DND-41 (cell line): Measurements from ENCODE around the gene ASIC5.

ENCODE experiments used
- ATAC-seq: fragments of 200-7000 bp; cut with Tn5 transposase; 3 replicates; pipeline ENCODE4 v1.9.1; 2021; ENCODE audit warnings: low read depth; ENCODE audit not compliant: insufficient read depth
- DNase-seq: peaks from one replicate; pipeline ENCODE4 v3.0.0-alpha.2; 2020
- H2AFZ ChIP-seq: 2 replicates; pipeline ENCODE4 v1.6.0; 2012; ENCODE audit warnings: low read depth, low read length
- H3K27ac ChIP-seq: 2 replicates; pipeline ENCODE4 v1.5.1; 2012; ENCODE audit warnings: low read length, inconsistent platforms
- H3K27me3 ChIP-seq: fragments of 200-600 bp; sonication (generic); 2 replicates; pipeline ENCODE4 v1.6.0; 2012; ENCODE audit warnings: low read length, mild to moderate bottlenecking, inconsistent platforms; ENCODE audit not compliant: insufficient read depth, poor library complexity
- H3K36me3 ChIP-seq: 2 replicates; pipeline ENCODE4 v1.5.1; 2012; ENCODE audit warnings: low read length, inconsistent platforms; ENCODE audit not compliant: insufficient read depth
- H3K4me1 ChIP-seq: 2 replicates; pipeline ENCODE4 v1.5.1; 2012; ENCODE audit warnings: mild to moderate bottlenecking, low read length; ENCODE audit not compliant: insufficient read depth
- H3K4me2 ChIP-seq: 2 replicates; pipeline ENCODE4 v1.6.0; 2012; ENCODE audit warnings: mild to moderate bottlenecking, moderate library complexity, low read length, inconsistent platforms; ENCODE audit not compliant: insufficient read depth
- H3K4me3 ChIP-seq, 2 experiments: fragments of 200-600 bp in 1 of 2; shearing (Covaris generic) in 1 of 2; 2 replicates each; pipeline ENCODE4 v1.5.1; 2012 to 2016; ENCODE audit warnings: inconsistent platforms in 2 of 2, low read length in 2 of 2, mild to moderate bottlenecking in 2 of 2, low read depth in 1 of 2, moderate library complexity in 1 of 2
- H3K79me2 ChIP-seq: 2 replicates; pipeline ENCODE4 v1.6.0; 2012; ENCODE audit warnings: low read length, inconsistent platforms; ENCODE audit not compliant: insufficient read depth
- H3K9ac ChIP-seq: 2 replicates; pipeline ENCODE4 v1.6.0; 2012; ENCODE audit warnings: low read depth, mild to moderate bottlenecking, inconsistent platforms, low read length, moderate library complexity
- H3K9me3 ChIP-seq: 2 replicates; pipeline ENCODE4 v1.5.1; 2012; ENCODE audit warnings: low read length, moderate library complexity, mild to moderate bottlenecking, inconsistent platforms; ENCODE audit not compliant: insufficient read depth, severe bottlenecking
- H4K20me1 ChIP-seq: 2 replicates; pipeline ENCODE4 v1.6.0; 2012; ENCODE audit warnings: low read length; ENCODE audit not compliant: insufficient read depth
- EZH2 ChIP-seq: IDR thresholded peaks from 3 replicates; pipeline ENCODE4 v1.6.1; 2012; ENCODE audit warnings: borderline replicate concordance, low read depth, mild to moderate bottlenecking, moderate library complexity, low read length, inconsistent platforms; ENCODE audit not compliant: severe bottlenecking
- TF ChIP-seq, protein P1 (sequence below): IDR thresholded peaks from 2 replicates; pipeline ENCODE4 v1.5.1; 2012; ENCODE audit warnings: borderline replicate concordance, low read length, moderate library complexity, mild to moderate bottlenecking; ENCODE audit not compliant: poor library complexity, severe bottlenecking; ENCODE audit errors: extremely low read depth

ASIC5 gene

DNA sequence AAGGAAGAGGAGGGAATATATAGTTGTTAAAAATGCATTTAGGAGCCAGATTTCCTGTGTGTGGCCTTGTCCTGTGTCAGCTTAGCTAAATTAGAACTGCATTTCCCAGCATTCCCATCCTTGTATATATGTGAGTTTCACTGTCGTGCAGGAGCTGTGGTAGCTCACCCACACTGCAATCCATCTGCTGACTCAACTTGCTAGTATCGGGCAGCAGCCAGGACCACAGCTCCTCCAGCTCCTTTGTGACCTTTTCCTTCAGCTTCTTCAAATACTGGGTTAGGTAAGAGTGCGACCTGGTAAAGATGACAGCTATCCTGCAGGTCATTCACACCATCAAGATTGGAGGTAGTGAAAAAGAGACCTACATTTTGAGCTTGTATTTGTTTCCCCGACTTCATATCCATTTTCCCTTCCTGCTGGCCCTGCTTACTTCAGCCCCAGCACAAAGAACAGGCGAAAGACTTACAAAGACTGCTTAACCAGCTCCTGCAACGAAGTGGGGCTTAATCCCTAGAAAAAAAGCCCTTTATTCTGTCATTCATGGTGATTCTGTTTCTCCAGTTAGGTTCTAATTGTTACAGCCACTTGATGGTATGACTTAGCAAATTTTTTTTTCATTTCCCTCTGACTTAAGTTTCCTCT, 11.4 kb downstream of the ASIC5 start:
- Histone ChIP-seq H3K4me1 (no peaks in the 10 kb centered on the region), H4K20me1 (no peaks in the 10 kb centered on the region), H3K36me3 (no peaks in the 10 kb centered on the region), H3K4me2 (no peak overlapping the region), H3K9me3 (no peaks in the 10 kb centered on the region), H3K9ac (no peak overlapping the region), H2AFZ (no peak overlapping the region), H3K27me3 (peaks cover 8% of the 10 kb centered on the region), H3K4me3 (no peak overlapping the region), H3K79me2 (no peaks in the 10 kb centered on the region), H3K27ac (no peak overlapping the region)
- DNase-seq = no peak
- TF ChIP-seq EZH2 = no peak
- TF ChIP-seq, protein P1, sequence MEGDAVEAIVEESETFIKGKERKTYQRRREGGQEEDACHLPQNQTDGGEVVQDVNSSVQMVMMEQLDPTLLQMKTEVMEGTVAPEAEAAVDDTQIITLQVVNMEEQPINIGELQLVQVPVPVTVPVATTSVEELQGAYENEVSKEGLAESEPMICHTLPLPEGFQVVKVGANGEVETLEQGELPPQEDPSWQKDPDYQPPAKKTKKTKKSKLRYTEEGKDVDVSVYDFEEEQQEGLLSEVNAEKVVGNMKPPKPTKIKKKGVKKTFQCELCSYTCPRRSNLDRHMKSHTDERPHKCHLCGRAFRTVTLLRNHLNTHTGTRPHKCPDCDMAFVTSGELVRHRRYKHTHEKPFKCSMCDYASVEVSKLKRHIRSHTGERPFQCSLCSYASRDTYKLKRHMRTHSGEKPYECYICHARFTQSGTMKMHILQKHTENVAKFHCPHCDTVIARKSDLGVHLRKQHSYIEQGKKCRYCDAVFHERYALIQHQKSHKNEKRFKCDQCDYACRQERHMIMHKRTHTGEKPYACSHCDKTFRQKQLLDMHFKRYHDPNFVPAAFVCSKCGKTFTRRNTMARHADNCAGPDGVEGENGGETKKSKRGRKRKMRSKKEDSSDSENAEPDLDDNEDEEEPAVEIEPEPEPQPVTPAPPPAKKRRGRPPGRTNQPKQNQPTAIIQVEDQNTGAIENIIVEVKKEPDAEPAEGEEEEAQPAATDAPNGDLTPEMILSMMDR = no peak
- no peak for ATAC-seq

DNA sequence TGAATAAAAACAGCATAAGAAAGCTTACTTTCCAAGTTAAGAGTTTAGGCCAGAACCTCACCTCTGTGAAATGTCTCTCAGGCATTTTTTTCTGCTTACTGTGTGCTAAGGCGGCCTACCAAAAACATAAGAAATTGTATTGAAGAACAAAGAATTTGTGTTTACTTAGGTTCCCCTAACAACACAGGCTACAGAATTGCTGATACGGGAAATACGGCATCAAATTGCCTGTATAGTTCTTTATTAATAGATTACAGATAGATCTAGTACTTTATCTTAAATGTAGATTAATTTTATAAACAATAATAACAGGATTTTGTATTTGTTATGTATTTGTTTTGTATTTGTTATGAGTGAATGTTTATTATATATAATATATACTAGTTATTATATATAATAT, 12.9 kb downstream of the ASIC5 start:
- H3K4me1 ChIP-seq = no peaks in the 10 kb centered on the region
- ATAC-seq = no peak
- no peak overlapping the region for H2AFZ ChIP-seq
- H3K4me2 ChIP-seq = no peak overlapping the region
- H3K27me3 ChIP-seq = peaks cover 8% of the 10 kb centered on the region
- no peak overlapping the region for H3K27ac ChIP-seq
- no peak overlapping the region for H3K9ac ChIP-seq
- TF ChIP-seq, protein P1 = no peak
- TF ChIP-seq EZH2 = no peak
- no peak overlapping the region for H3K4me3 ChIP-seq
- no peaks in the 10 kb centered on the region for H3K36me3 ChIP-seq
- H3K9me3 ChIP-seq = no peaks in the 10 kb centered on the region
- no peak for DNase-seq
- H3K79me2 ChIP-seq = no peaks in the 10 kb centered on the region
- no peaks in the 10 kb centered on the region for H4K20me1 ChIP-seq

DNA sequence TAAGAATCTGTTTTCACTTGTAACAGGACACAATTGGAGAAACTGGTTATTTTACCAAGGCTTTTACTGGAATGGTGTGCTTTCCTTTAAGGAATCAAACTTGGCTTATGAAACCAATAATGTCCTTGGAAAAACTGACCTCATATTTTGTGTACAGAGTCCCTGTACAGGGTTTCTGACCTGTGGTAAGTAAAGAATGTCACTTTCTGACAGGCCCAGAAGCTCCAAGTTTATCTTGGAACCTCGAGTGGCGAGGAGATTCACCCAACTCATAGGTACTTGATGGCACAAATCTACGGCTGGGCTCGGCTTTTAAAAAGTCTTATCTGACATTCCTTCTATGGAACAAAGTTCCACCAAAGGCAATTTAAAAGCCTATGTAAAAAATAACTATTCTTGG, 17.0 kb downstream of the ASIC5 start:
- H4K20me1 ChIP-seq = no peaks in the 10 kb centered on the region
- no peaks in the 10 kb centered on the region for H3K79me2 ChIP-seq
- no peak overlapping the region for H3K4me3 ChIP-seq
- no peaks in the 10 kb centered on the region for H3K36me3 ChIP-seq
- no peaks in the 10 kb centered on the region for H3K4me1 ChIP-seq
- DNase-seq (no peak), ATAC-seq (no peak)
- no peak overlapping the region for H3K4me2 ChIP-seq
- no peak for TF ChIP-seq EZH2
- TF ChIP-seq, protein P1 = no peak
- H3K9ac ChIP-seq = no peak overlapping the region
- H3K27ac ChIP-seq = no peak overlapping the region
- no peaks in the 10 kb centered on the region for H3K27me3 ChIP-seq
- no peak overlapping the region for H2AFZ ChIP-seq
- peaks cover 3% of the 10 kb centered on the region for H3K9me3 ChIP-seq
